ENCODE data around the gene NCSTN.

NCSTN gene

GRCh38 chr1:160342953-160343869 is at the start of gene NCSTN, which contains the start of gene COPA:
NCSTN (plus strand) TSS chr1:160343383; CDS start chr1:160343397, 14 bp downstream.
COPA (minus strand) TSS chr1:160343250; CDS start chr1:160343170, 80 bp downstream.
- DNase-seq (ENCODE audit: low read depth, low spot score) = peak; percentile 74

DNA sequence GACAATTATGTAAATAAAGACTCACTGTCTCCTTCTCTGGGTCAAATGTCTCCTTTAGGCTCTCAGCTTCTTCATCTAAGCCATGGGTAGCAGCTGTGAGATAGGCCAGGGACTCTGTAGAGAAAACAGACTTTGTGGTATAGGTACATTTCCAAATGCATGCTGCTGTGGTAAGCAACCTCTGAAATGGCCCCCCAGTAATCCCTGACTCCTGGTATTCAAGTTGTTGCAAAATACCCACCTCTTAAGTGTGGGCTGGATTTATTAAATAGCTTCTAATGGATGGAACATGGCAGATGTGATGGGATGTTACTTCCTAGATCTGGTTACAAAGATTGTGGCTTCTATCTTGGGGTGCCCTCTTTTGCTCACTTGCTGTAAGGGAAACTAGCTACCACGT is 47.1 kb upstream of the NCSTN start:
- no peak for DNase-seq (ENCODE audit: low read depth, low spot score)

DNA sequence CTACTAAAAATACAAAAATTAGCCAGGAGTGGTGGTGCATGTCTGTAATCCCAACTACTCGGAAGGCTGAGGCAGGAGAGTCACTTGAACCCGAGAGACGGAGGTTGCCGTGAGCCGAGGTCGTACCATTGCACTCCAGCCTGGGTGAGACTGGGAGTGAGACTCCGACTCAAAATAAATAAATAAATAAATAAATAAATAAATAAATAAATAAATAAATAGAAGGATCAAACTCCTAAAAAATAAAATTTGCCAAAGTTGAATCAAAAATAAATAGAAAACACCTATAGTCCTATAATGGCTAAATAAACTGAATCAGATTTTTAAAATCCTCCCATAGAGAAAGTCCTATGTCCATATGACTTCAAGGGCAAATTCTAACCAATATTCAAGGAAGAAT is 43.0 kb upstream of the NCSTN start:
- DNase-seq (ENCODE audit: low read depth, low spot score) = no peak

GRCh38 chr1:160307118-160307791 is 35.9 kb upstream of the NCSTN start:
- DNase-seq (ENCODE audit: low read depth, low spot score) = no peak

GRCh38 chr1:160308451-160309184 is 34.6 kb upstream of the NCSTN start:
- no peak for DNase-seq (ENCODE audit: low read depth, low spot score)

GRCh38 chr1:160309185-160309557 is 34.0 kb upstream of the NCSTN start:
- no peak for DNase-seq (ENCODE audit: low read depth, low spot score)

DNA sequence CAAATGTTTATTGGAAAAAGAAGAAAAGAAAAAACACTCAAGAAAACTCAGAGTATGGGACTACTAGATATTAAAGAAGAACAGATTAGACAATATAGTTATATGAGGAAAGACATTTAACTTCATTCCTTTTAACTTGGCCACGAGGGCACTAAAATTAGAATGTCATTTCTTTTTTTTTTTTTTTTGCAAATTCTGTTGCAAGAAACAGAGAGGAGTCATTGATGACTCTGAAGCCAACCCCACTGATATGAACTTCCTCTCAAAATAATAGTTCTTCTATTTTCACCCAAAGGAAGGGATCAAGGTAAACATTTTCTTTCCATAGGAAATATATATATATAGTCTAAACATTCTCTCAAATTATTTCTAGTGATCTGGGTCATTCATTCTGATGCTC is 33.6 kb upstream of the NCSTN start:
- DNase-seq (ENCODE audit: low read depth, low spot score) = no peak

DNA sequence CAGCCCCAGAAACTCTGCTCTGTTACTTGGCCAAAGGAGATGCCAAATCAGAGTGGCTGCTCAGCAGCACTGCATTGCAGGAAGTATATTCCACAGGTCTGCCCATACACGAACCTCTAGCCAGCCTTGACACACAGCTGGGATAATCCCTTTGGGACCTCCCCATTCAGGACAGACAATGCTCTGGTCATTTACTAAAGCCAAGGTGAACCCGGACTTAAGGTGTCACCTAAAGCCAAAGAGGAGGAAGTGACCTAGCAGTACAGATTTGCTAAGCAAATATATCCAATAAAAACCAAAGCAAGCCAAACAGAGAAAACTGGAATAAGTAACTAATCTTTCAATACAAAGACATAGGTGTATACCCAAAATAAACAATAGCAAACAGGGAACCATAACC is 27.8 kb upstream of the NCSTN start:
- DNase-seq (ENCODE audit: low read depth, low spot score) = no peak

DNA sequence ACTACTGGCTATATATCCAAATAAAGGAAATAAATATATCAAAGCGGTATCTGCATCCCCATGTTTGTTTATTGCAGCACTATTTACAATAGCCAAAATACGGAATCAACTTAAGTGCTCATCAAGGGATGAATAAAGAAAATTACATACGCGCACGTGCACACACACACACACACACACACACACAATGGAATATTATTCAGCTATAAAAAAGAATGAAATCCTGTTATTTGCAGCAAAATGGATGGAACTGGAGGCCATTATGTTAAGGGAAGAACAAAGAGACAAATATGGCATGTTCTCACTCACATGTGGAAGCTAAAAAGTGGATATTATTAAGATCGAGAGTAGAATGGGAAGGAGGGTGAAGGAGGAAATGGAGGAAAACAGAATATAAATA is 20.4 kb upstream of the NCSTN start:
- DNase-seq (ENCODE audit: low read depth, low spot score) = no peak

DNA sequence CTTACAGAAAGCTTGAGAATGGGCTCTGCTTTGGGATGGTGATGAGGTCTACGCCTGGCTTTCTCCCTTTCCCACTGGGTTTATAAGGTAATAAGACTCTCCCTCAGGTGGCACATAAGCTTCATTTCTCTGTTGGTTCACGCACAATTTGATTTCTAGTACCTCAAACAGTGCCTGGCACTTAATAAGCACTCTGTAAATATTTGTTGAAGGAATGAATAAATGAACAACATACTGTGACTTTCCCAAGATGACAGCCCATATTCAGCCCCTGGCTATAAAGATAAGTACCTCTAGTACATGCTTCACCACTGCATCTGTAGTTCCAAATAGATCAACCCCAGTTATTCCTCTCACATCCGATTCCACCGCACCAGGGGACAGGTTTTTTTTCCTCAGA is 17.9 kb upstream of the NCSTN start:
- no peak for DNase-seq (ENCODE audit: low read depth, low spot score)

DNA sequence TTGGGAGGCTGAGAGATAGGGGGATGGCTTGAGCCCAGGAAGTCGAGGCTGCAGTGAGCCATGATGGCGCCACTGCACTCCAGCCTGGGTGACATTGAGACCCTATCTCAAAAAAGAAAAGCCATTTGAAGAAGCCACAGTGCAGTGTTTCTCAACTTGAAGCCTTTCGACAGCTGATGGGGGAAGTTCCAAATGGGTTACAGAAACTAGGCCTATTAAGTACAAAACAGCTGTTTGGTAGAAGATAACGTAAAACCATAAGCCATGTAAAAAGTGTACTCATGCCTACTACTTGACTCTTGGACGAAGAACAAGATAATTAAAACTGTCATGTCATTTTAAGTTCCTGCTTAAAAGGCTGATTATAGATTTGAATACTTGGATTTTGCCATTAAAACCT is 16.8 kb upstream of the NCSTN start:
- DNase-seq (ENCODE audit: low read depth, low spot score) = no peak

GRCh38 chr1:160328184-160328583 is 15.0 kb upstream of the NCSTN start:
- DNase-seq (ENCODE audit: low read depth, low spot score) = no peak

DNA sequence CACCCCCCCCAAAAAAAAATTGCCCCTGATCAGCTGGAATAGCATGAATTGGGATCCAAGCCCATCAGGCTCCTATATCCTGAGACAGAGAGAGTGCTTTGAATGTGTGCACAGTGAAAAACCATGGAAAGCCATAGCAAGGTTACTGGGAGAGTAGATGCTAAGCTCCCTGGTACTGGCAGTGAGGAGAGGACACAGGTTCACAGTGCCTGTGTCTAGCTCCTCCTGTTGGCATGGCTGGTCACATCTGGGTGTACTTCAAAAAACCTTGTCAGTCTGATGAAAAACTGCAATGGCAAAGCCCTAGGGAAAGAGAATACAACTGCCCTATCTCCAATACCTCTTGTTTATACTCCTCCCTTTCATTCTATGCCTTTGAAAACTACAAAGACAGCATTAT is 13.1 kb upstream of the NCSTN start:
- no peak for DNase-seq (ENCODE audit: low read depth, low spot score)

DNA sequence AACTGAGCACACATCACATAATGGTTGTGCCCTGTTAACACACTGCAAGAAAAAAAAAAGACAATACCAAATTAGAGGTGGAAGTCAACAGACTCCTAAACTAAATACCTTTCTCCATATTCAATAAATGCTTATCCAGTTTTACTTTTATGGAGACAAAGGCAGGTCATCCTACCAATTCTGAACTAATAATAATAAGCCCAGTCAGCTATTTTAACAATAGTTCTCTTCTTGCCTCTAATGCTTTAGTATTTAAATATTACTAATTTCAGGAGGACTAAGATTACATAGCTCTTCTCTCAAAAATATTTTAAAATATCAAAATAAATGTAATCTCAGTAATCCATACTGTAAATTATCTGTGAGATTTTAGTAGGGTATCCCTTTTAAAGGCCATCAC is 10.7 kb upstream of the NCSTN start:
- DNase-seq (ENCODE audit: low read depth, low spot score) = no peak

- DNase-seq (ENCODE audit: low read depth, low spot score) = no peak
Measured at GRCh38 chr1:160338580-160338979, 4.6 kb upstream of the NCSTN start.

- no peak for DNase-seq (ENCODE audit: low read depth, low spot score)
Measured at GRCh38 chr1:160340146-160340545, 3.0 kb upstream of the NCSTN start.

- DNase-seq (ENCODE audit: low read depth, low spot score) = no peak
Measured at GRCh38 chr1:160340866-160341265, 2.3 kb upstream of the NCSTN start.

DNA sequence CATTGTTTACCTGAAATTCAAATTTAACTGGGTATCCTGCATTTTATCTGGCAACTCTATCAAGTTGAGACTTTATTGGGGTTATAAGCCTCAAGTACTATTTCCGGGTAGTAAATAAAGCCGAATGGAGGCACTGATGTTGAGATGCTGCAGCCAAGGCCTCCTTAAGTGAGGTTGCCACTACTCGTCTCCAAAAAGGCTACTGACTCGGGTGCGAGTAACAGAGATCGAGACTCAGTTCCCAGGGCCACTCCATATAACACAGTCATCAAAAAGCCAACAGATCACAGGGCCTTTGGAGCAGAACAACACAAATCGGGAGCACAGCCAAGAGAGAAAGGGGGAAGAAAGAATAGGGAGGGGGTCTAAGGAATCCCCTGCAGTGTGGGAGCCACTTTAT is 657 bp upstream of the NCSTN start:
- DNase-seq (ENCODE audit: low read depth, low spot score) = no peak

DNA sequence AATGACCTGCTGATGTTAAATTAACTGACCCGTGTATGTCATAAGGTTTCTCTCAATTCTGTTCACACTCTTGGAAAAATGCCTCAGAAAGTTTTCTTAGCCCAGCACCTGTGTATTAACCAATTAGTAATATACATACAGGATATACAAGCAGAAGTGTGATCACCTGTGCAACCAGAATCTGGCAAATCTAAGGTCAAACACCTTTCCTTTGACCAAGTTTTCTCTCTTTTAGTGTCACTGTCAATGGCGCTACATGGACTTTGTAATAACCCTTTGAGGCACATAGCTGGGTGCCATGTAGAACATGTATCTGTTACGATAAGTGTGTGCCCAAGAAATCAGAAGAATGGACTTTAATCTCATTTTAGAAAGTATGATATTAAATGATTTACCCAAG is 1.1 kb downstream of the NCSTN start:
- DNase-seq (ENCODE audit: low read depth, low spot score) = no peak

DNA sequence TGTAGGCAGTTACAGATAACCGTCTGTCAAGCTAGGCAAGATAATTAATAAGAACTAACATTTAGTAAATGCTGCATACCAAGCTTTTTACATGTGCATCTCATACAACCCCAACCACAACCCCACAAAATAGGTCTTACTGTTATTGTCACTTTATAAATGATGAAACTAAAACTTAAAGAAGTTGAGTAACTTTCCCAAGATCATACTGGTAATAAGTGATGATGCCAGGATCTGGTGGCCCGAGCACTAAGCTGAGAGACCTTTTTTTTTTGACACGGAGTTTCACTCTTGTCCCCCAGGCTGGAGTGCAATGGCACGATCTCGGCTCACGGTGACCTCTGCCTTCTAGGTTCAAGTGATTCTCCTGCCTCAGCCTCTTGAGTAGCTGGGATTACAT is 1.8 kb downstream of the NCSTN start:
- no peak for DNase-seq (ENCODE audit: low read depth, low spot score)

DNA sequence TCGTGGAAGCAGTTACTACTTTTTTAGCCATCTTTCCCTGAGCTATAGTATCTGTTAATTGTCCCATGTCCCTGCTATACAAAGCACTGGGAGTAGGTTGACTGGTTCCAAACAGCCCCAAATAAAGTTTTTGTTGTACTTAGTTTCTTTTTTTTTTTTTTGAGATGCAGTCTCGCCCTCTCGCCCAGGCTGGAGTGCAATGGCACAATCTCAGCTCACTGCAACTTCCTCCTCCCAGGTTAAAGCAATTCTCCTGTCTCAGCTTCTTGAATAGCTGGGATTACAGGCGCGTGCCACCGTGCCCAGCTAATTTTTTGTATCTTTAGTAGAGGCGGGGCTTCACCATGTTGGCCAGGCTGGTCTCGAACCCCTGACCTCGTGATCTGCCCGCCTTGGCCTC is 3.3 kb downstream of the NCSTN start:
- DNase-seq (ENCODE audit: low read depth, low spot score) = no peak

DNA sequence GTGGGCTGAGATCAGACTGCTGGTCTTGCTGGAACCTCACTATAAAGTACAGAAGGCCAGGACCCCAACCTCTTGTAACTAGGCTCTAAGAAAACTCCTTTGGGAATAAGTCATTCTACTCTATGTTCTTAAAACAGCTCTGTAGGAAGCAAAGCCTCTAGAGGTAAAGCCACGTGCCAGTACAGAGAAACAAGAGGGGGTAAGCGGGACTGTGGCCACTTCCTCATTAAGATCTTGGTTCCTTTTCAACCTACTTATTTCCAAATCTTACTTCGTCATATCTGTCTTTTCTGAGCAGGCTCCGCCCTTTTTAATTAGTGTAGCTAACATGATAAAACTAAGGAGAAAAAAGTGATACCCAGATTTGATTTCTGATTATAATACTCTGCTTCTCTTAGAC is 3.8 kb downstream of the NCSTN start:
- no peak for DNase-seq (ENCODE audit: low read depth, low spot score)

All from activated naive CD8-positive, alpha-beta T cell treated with anti-CD3 and anti-CD28 coated beads, Interleukin-2, amount 50 U/mL, for 16 hours (primary cell).